Upper lobe of left lung (tissue), 4 donors: ENCODE results near the gene MORF4L1.

Experiments
- CTCF ChIP-seq, 6 experiments: fragments of 450-650 bp in 4 of 6; fragments of 200-600 bp in 2 of 6; sonication (generic) in 2 of 6; IDR thresholded peaks; one replicate each; pipeline ENCODE4 v1.5.1; 2016 to 2019; ENCODE audit warnings: antibody characterized with exemption in 6 of 6
- EP300 ChIP-seq, 4 donors: sonication (generic); formaldehyde crosslinking; IDR thresholded peaks; one replicate each; pipeline ENCODE4 v1.5.1; 2017; ENCODE audit warnings: antibody characterized with exemption in 4 of 4, control low read depth in 2 of 4
- POLR2A ChIP-seq, 4 donors: fragments of 450-650 bp; IDR thresholded peaks; one replicate each; pipeline ENCODE4 v1.5.1; 2016 to 2017; ENCODE audit warnings: antibody characterized with exemption in 4 of 4, mild to moderate bottlenecking in 2 of 4
- POLR2AphosphoS5 ChIP-seq, 2 donors: sonication (generic); formaldehyde crosslinking; IDR thresholded peaks; one replicate each; pipeline ENCODE4 v1.5.1; 2017; ENCODE audit warnings: antibody characterized with exemption in 2 of 2

- no peak for TF ChIP-seq CTCF (IDR thresholded peaks at IDR 0.05)
- no peak for TF ChIP-seq POLR2A (IDR thresholded peaks at IDR 0.05)
- no peak for TF ChIP-seq POLR2AphosphoS5 (IDR thresholded peaks at IDR 0.05)
- TF ChIP-seq EP300 (IDR thresholded peaks at IDR 0.05), result no peak
These were observed 41.2 kb upstream of the MORF4L1 start for GRCh38 chr15:78831229-78832207.
